Psoas muscle (tissue), 8 donors: Measurements from ENCODE around the gene NOBOX. TPM values are rescaled to one million over a fixed set of nuclear protein-coding genes. Genes with fewer than 3 reads are reported as not detected.

Source experiments
- ATAC-seq, 4 donors: fragments of 200-7000 bp; cut with Tn5 transposase; one replicate each; pipeline ENCODE4 v1.9.1; 2020; ENCODE audit warnings: moderate library complexity in 3 of 4, mild to moderate bottlenecking in 2 of 4
- DNase-seq, 2 donors: peaks; one replicate each; pipeline ENCODE4 v3.0.0-alpha.2; 2020
- H3K27ac ChIP-seq: fragments of 200-600 bp; one replicate; pipeline ENCODE4 v1.8.0; 2022
- H3K27me3 ChIP-seq, 3 donors: fragments of 200-600 bp in 1 of 3; one replicate each; pipeline versions ENCODE4 v1.6.1 to v1.8.0; 2013 to 2022; ENCODE audit warnings: low read length in 2 of 3, mild to moderate bottlenecking in 2 of 3, moderate library complexity in 1 of 3; ENCODE audit not compliant: insufficient read depth in 3 of 3
- H3K36me3 ChIP-seq, 2 donors: fragments of 200-600 bp in 1 of 2; one replicate each; pipeline versions ENCODE4 v1.6.1 to v1.8.0; 2013 to 2022; ENCODE audit warnings: low read depth in 1 of 2, mild to moderate bottlenecking in 1 of 2, moderate library complexity in 1 of 2; ENCODE audit not compliant: insufficient read depth in 1 of 2
- H3K4me1 ChIP-seq: fragments of 200-600 bp; one replicate; pipeline ENCODE4 v1.8.0; 2022
- H3K4me3 ChIP-seq: fragments of 200-600 bp; one replicate; pipeline ENCODE4 v1.8.0; 2022; ENCODE audit warnings: mild to moderate bottlenecking
- H3K9me3 ChIP-seq: fragments of 200-600 bp; one replicate; pipeline ENCODE4 v1.8.0; 2022
- WGBS, 3 donors: extraction: QIAGEN DNeasy Blood & Tissue Kit; methylation state at CpG; one replicate each; pipeline versions ENCODE4 v1.1.6 to v1.1.7; 2013; 5-methylcytosine and 5-hydroxymethylcytosine counted together
- intact Hi-C, 2 donors: fragments of 100-400 bp; cut with DNase I; formaldehyde crosslinking; loops; one replicate each; pipeline versions ENCODE4 v1.11.0 to v1.14.2; 2022
- polyA plus RNA-seq, 3 donors: library from polyadenylated mRNA; stranded (reverse); fragments of 200-250 nt; gene quantifications; one replicate each; pipeline ENCODE4 v1.2.3, GENCODE V29; 2013
- total RNA-seq, 4 donors: library from RNA; stranded (reverse); fragmentation: NEBNext Ultra II Directional in 2 of 4; extraction: Animal tissue kit (Norgen Biotek cat#: 25700) in 2 of 4; gene quantifications; one replicate each; pipeline versions ENCODE4 v1.2.1 to v1.2.4, GENCODE V29; 2021 to 2023
- TF ChIP-seq, protein P1 (sequence below): fragments of 200-600 bp; IDR thresholded peaks from one replicate; pipeline ENCODE4 v1.8.0; 2022; ENCODE audit warnings: antibody characterized with exemption
- donor health status: healthy with polysubstance abuse.
- donor health status: DM: no; HTN: no; CAD: no; lungs with moderate emphysema.
- donor health status: Bipolar disorder and iron deficiency.
- donor health status: healthy.
- donor health status: DM: yes; HTN: yes; CAD: no.
- donor health status: DM: no; HTN: no; CAD: no.
- donor health status: DM: no; HTN: no; CAD: no.
- donor health status: DM: yes; HTN: yes; CAD: no.

Gene NOBOX
- total and polyA plus RNA-seq, 7 donors: not detected

DNA sequence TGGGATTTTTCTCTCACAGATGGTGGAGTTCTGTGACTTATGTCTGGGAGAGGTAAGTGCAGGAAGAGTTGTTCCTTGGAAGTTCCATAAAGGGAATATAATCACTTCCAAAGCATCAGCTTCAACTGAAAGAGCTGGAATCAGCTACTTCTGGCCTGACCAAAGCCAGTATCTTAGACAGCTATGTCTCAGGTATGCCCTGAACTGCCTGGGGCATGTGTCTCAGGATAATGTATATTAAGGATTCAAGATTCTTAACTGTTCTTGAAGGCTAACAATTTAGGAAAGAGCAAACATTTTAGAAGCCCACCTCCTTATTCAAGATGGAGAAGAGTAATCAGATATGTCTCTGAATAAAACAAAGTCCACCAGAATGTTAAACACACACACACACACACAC is 12.4 kb upstream of the NOBOX start:
- intact Hi-C loops: no loop called here
- H3K9me3 ChIP-seq: no peaks in the 10 kb centered on the region
- no peak overlapping the region for H3K27ac ChIP-seq
- ATAC-seq (no peak), DNase-seq (no peak)
- TF ChIP-seq, protein P1, sequence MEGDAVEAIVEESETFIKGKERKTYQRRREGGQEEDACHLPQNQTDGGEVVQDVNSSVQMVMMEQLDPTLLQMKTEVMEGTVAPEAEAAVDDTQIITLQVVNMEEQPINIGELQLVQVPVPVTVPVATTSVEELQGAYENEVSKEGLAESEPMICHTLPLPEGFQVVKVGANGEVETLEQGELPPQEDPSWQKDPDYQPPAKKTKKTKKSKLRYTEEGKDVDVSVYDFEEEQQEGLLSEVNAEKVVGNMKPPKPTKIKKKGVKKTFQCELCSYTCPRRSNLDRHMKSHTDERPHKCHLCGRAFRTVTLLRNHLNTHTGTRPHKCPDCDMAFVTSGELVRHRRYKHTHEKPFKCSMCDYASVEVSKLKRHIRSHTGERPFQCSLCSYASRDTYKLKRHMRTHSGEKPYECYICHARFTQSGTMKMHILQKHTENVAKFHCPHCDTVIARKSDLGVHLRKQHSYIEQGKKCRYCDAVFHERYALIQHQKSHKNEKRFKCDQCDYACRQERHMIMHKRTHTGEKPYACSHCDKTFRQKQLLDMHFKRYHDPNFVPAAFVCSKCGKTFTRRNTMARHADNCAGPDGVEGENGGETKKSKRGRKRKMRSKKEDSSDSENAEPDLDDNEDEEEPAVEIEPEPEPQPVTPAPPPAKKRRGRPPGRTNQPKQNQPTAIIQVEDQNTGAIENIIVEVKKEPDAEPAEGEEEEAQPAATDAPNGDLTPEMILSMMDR: no peak
- no peaks in the 10 kb centered on the region for H3K4me1 ChIP-seq
- no peak overlapping the region for H3K4me3 ChIP-seq
- no peaks in the 10 kb centered on the region for H3K36me3 ChIP-seq
- no peaks in the 10 kb centered on the region for H3K27me3 ChIP-seq

DNA sequence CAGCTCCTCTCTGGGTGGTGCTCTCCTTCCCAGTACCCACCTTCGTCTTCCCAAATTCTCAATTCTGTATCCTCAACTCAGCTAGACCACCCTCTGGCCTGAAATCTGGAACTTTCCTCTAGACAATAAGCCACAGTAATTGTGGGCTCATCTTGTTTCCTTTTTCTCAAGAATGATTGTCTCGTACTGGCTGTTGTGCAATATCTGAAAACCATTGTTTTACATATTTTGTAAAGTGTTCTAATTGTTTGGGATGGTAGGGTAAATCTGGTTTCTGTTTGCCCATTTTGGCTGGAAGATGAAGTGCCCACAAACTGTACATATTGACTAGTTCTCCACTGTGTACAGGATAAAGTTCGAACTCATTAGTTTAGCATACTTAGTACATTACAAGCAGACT is 11.3 kb upstream of the NOBOX start:
- WGBS, 3 donors: 47 to 81% (median 70%) methylated on average over 3 of the region's 3 CpGs
- Histone ChIP-seq H3K27ac (no peak overlapping the region), H3K4me3 (no peak overlapping the region)

DNA sequence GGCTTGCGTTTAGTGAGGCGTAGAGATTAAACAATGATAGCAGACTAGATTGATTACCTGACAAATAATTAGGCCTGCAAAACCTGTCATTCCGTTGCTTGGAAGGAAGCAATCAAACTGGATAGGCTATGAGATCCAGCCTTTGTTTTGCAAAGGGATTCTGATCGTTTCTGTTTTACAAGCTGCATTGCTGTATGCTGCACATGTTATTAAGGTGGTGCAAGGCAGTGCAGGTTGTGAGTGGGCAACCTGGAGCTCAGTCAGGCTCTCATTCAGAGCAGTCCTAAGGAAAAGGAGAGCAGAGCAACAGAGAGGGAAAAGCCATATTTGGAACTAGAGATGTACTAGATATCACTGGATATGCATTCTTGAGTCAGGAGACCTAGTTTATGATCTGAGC is 6.9 kb upstream of the NOBOX start:
- TF ChIP-seq, protein P1: no peak
- H3K4me3 ChIP-seq: no peak overlapping the region
- intact Hi-C loops: no loop called here
- 26 to 55% (median 32%) methylated on average over 4 of the region's 4 CpGs for WGBS, 3 donors
- no peaks in the 10 kb centered on the region for H3K4me1 ChIP-seq
- H3K9me3 ChIP-seq: no peaks in the 10 kb centered on the region
- H3K36me3 ChIP-seq: no peaks in the 10 kb centered on the region
- ATAC-seq: no peak
- no peak overlapping the region for H3K27ac ChIP-seq
- no peak for DNase-seq
- H3K27me3 ChIP-seq: peaks cover 0 to 2% (median 0%) of the 10 kb centered on the region in 3 donors

More for the DNA sequence above, 11.3 kb upstream of the NOBOX start:
- Histone ChIP-seq H3K36me3 (no peaks in the 10 kb centered on the region), H3K27me3 (peaks cover 0 to 2% (median 0%) of the 10 kb centered on the region in 3 donors), H3K9me3 (no peaks in the 10 kb centered on the region), H3K4me1 (no peaks in the 10 kb centered on the region)
- intact Hi-C loops: no loop called here
- TF ChIP-seq, protein P1: no peak
- DNase-seq: no peak
- ATAC-seq: no peak

DNA sequence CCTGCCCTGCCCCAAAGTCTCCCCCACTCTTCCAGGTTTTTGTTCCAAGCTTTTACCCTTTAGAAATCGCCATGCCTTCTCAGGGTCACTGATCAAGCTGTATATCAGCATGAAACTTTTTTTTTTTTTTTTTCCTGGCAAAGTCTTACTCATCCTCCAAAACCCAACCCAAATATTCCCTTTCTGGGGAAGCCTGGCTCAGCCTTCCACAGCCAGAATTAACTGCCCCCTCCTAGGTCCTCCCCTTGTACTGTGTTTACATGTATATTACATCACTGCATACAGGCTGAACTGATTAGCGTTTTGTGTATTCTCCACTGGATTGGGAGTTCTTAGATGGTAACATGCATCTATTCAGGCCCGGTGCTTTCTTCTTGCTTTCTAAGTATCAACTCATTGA is 4.6 kb upstream of the NOBOX start:
- intact Hi-C loops: no loop called here
- TF ChIP-seq, protein P1: no peak
- Histone ChIP-seq H3K9me3 (no peaks in the 10 kb centered on the region), H3K36me3 (no peaks in the 10 kb centered on the region), H3K27ac (no peak overlapping the region), H3K4me3 (no peak overlapping the region), H3K27me3 (peaks cover 0 to 2% (median 0%) of the 10 kb centered on the region in 3 donors), H3K4me1 (no peaks in the 10 kb centered on the region)
- DNase-seq (no peak), ATAC-seq (no peak)
- 66 to 67% (median 67%) methylated on average over 3 of the region's 3 CpGs for WGBS, 3 donors

DNA sequence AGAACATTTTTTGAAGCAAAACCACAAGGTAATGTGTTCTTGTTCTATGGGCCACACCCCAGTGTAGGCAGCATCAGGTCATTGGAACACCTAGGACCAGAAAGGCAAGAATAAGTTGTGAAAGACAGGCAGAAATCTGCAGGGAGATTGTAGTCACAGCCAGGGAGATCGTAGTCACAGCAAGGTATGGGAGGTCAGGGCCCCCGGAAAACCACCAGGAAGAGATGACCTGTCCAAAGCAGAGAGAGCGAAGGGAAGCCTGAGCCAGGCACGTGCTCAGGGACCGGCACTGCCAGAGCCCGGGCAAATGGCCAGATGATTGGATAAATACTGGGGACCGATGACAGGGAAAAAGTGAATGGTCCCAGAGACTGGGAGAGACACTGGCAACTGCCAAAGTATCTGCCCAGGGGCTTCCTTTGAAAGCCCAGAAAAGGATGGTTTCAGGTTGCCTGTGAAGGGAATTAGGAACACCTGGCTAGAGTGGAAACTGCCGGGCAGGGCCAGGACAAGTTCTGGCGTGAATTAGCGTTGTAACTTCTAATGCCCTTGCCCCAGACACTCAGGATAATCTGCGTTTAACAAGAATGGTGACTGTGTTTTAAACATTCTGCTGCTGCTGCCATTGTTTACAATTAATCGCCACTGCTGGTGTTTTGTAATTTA is 3.9 kb upstream of the NOBOX start:
- no peak for ATAC-seq
- no peak overlapping the region for H3K27ac ChIP-seq
- TF ChIP-seq, protein P1: no peak
- WGBS, 3 donors: 27 to 40% (median 31%) methylated on average over 12 of the region's 12 CpGs
- no peaks in the 10 kb centered on the region for H3K4me1 ChIP-seq
- DNase-seq: no peak
- H3K4me3 ChIP-seq: no peak overlapping the region
- H3K9me3 ChIP-seq: no peaks in the 10 kb centered on the region
- no peaks in the 10 kb centered on the region for H3K36me3 ChIP-seq
- peaks cover 0 to 2% (median 0%) of the 10 kb centered on the region in 3 donors for H3K27me3 ChIP-seq
- intact Hi-C loops: no loop called here
